Measurements from ENCODE around the gene AP3S2. TPM values are rescaled to one million over a fixed set of nuclear protein-coding genes. Genes with fewer than 3 reads are reported as not detected.

The AP3S2 gene
- total and polyA plus RNA-seq, 3 donors from 2014 or later = 31.9 to 53.0 (median 45.8) TPM

- H3K4me1 ChIP-seq = no peaks in the 10 kb centered on the region
- no peak overlapping the region for H3K4me3 ChIP-seq
- no peak for DNase-seq
- no peak overlapping the region for H3K27ac ChIP-seq
- H3K9me3 ChIP-seq = no peaks in the 10 kb centered on the region
- 91 to 92% methylated on average over 2 of the region's 2 CpGs for WGBS, 2 donors
- intact Hi-C loops (cut with DNase I; ENCODE audit: low total_unique reads) = no loop called here
- TF ChIP-seq, protein P1, sequence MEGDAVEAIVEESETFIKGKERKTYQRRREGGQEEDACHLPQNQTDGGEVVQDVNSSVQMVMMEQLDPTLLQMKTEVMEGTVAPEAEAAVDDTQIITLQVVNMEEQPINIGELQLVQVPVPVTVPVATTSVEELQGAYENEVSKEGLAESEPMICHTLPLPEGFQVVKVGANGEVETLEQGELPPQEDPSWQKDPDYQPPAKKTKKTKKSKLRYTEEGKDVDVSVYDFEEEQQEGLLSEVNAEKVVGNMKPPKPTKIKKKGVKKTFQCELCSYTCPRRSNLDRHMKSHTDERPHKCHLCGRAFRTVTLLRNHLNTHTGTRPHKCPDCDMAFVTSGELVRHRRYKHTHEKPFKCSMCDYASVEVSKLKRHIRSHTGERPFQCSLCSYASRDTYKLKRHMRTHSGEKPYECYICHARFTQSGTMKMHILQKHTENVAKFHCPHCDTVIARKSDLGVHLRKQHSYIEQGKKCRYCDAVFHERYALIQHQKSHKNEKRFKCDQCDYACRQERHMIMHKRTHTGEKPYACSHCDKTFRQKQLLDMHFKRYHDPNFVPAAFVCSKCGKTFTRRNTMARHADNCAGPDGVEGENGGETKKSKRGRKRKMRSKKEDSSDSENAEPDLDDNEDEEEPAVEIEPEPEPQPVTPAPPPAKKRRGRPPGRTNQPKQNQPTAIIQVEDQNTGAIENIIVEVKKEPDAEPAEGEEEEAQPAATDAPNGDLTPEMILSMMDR (IDR thresholded peaks at IDR 0.05) = no peak
- no peak for TF ChIP-seq POLR2A (IDR thresholded peaks at IDR 0.05)
- H3K27me3 ChIP-seq = no peaks in the 10 kb centered on the region
- H3K36me3 ChIP-seq (ENCODE audit: low read depth, missing control alignments) = no peaks in the 10 kb centered on the region
These were observed 44.9 kb downstream of the AP3S2 start for GRCh38 chr15:89848970-89849292.

- Histone ChIP-seq H3K4me3 (no peak overlapping the region), H3K27ac (no peak overlapping the region), H3K36me3 (ENCODE audit: low read depth, missing control alignments) (no peaks in the 10 kb centered on the region), H3K27me3 (no peaks in the 10 kb centered on the region), H3K4me1 (no peaks in the 10 kb centered on the region), H3K9me3 (no peaks in the 10 kb centered on the region)
- WGBS, 2 donors = 89 to 91% methylated on average over 2 of the region's 2 CpGs
- intact Hi-C loops (cut with DNase I; ENCODE audit: low total_unique reads) = no loop called here
- DNase-seq = no peak
- TF ChIP-seq, protein P1 (IDR thresholded peaks at IDR 0.05) = no peak
- TF ChIP-seq POLR2A (IDR thresholded peaks at IDR 0.05) = no peak
These were observed 46.7 kb downstream of the AP3S2 start for GRCh38 chr15:89847101-89847500.

DNA sequence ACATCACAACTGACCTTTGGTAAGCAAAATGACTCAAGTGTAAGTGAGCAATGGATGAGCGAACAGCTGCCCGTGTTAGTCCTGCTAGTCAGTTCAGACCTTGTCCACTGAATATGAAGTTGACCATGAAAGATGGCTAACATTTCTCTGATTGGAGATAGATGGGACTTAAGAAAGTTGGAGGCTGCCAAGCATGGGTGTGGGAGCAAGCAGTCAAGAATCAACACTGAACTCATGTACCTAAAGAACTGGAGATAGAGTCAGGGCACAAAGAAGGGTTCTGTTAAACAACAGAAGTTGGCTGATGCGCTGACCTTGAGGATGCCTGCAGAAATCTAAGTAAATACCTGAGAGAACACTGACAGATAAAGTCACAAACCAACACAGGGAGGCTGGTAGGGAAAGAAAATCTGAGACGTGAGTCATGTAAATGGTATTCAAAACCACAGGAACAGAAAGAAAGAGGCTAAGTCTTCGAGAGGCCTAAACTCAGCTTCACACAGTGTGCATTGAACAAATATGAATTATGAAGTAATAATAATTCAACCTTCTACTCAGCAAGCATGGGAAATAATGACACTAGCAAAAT is 48.4 kb downstream of the AP3S2 start:
- Histone ChIP-seq H3K27ac (no peak overlapping the region), H3K36me3 (ENCODE audit: low read depth, missing control alignments) (no peaks in the 10 kb centered on the region), H3K4me3 (no peak overlapping the region), H3K4me1 (no peaks in the 10 kb centered on the region), H3K9me3 (no peaks in the 10 kb centered on the region), H3K27me3 (no peaks in the 10 kb centered on the region)
- WGBS, 2 donors = 60 to 78% methylated on average over 5 of the region's 5 CpGs
- intact Hi-C loops (cut with DNase I; ENCODE audit: low total_unique reads) = no loop called here
- TF ChIP-seq, protein P1 (IDR thresholded peaks at IDR 0.05) = no peak
- TF ChIP-seq POLR2A (IDR thresholded peaks at IDR 0.05) = no peak
- no peak for DNase-seq

GRCh38 chr15:89841962-89842361 is 51.8 kb downstream of the AP3S2 start:
- no peak for TF ChIP-seq POLR2A (IDR thresholded peaks at IDR 0.05)
- TF ChIP-seq, protein P1 (IDR thresholded peaks at IDR 0.05) = no peak
- no peaks in the 10 kb centered on the region for H3K4me1 ChIP-seq
- DNase-seq = no peak
- intact Hi-C loops (cut with DNase I; ENCODE audit: low total_unique reads) = no loop called here
- H3K9me3 ChIP-seq = no peaks in the 10 kb centered on the region
- no peaks in the 10 kb centered on the region for H3K36me3 ChIP-seq (ENCODE audit: low read depth, missing control alignments)
- no peak overlapping the region for H3K4me3 ChIP-seq
- no peak overlapping the region for H3K27ac ChIP-seq
- H3K27me3 ChIP-seq = no peaks in the 10 kb centered on the region
- 94 to 95% methylated on average over 1 of the region's 1 CpG for WGBS, 2 donors

GRCh38 chr15:89841306-89841705 is 52.5 kb downstream of the AP3S2 start:
- no peak for DNase-seq
- Histone ChIP-seq H3K36me3 (ENCODE audit: low read depth, missing control alignments) (no peaks in the 10 kb centered on the region), H3K4me3 (no peak overlapping the region), H3K4me1 (no peaks in the 10 kb centered on the region), H3K27ac (no peak overlapping the region), H3K9me3 (no peaks in the 10 kb centered on the region), H3K27me3 (no peaks in the 10 kb centered on the region)
- TF ChIP-seq POLR2A (IDR thresholded peaks at IDR 0.05) = no peak
- TF ChIP-seq, protein P1 (IDR thresholded peaks at IDR 0.05) = no peak
- intact Hi-C loops (cut with DNase I; ENCODE audit: low total_unique reads) = no loop called here
- WGBS, 2 donors = 93 to 94% methylated on average over 4 of the region's 4 CpGs

All from testis (tissue), 3 donors.